GM21526 (cell line): Measurements from ENCODE around the gene FOXB1.

Source experiments
- ATAC-seq: cut with Tn5 transposase; IDR thresholded peaks from one replicate; pipeline ENCODE4 v1.9.1; 2021; ENCODE audit warnings: moderate library complexity; ENCODE audit not compliant: unreplicated experiment, low FRiP score

Gene FOXB1

GRCh38 chr15:59998305-59998949 lies 5.7 kb upstream of the FOXB1 start:
- no peak for ATAC-seq

- ATAC-seq, result no peak
Measured at GRCh38 chr15:59998950-59999611, 5.0 kb upstream of the FOXB1 start.

GRCh38 chr15:59999612-60000112 lies 4.4 kb upstream of the FOXB1 start:
- no peak for ATAC-seq

GRCh38 chr15:60000113-60000823 lies 3.8 kb upstream of the FOXB1 start:
- no peak for ATAC-seq

- no peak for ATAC-seq
Measured at GRCh38 chr15:60000824-60001609, 3.1 kb upstream of the FOXB1 start.

- no peak for ATAC-seq
Measured at GRCh38 chr15:60001610-60002527, 2.2 kb upstream of the FOXB1 start.

- no peak for ATAC-seq
Measured at GRCh38 chr15:60002528-60003218, 1.4 kb upstream of the FOXB1 start.

GRCh38 chr15:60003243-60004008 lies 685 bp upstream of the FOXB1 start:
- ATAC-seq, result no peak

GRCh38 chr15:60004846-60005351 lies 788 bp downstream of the FOXB1 start:
- no peak for ATAC-seq

DNA sequence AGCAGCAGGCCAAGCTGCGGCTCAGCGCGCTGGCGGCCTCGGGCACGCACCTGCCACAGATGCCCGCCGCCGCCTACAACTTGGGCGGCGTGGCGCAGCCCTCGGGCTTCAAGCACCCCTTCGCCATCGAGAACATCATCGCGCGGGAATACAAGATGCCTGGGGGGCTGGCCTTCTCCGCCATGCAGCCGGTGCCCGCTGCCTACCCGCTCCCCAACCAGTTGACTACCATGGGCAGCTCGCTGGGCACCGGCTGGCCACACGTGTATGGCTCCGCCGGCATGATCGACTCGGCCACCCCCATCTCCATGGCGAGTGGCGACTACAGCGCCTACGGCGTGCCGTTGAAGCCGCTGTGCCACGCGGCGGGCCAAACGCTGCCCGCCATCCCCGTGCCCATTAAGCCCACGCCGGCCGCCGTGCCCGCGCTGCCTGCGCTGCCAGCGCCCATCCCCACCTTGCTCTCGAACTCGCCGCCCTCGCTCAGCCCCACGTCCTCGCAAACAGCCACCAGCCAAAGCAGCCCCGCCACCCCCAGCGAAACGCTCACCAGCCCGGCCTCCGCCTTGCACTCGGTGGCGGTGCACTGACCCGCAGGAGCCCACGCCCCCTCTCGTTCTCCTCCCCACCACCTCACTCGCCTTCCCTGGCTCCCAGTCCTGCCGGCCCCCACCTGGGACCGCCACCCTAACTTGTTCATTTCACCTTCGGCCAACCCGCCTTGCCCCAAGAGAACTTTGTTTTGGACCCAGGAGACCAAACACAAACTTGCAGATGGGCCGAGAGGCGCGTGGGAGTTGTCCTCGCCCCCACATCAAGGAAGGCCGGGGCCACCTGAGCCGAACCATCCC lies 1.5 kb downstream of the FOXB1 start:
- ATAC-seq, result no peak

DNA sequence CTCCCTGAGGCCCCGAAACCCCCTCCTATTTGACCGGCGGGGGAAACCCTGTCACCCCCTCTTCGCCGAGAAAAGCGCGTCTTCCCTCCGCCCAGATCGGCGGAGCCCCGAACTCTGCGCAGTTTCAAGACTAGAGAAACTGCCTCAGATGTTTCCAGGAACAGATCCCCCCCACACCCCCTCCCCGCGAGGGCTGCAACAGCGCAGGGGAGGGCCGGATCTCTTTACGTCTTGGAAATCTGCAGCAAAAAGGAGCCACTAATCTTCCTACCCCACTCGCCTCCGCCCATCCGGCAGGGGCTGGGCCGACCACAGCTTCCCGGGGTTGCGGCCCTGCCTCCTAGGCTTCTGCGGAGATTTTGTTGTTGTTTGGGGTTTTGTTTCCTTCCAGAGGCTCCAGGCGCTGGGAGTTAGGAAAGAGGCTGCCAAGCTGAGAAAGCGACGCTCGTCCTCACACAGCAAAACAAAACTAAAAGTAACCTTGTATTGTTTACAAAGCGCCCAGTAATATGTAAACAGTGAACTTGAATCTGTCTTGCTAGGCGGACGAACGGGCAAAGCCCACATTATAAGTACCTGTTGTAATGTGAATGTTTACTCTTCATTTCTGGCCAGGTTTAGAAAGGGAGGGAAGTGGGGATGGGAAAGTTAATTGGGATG lies 2.2 kb downstream of the FOXB1 start:
- ATAC-seq, result no peak

GRCh38 chr15:60006873-60007272 lies 2.8 kb downstream of the FOXB1 start:
- ATAC-seq, result no peak

DNA sequence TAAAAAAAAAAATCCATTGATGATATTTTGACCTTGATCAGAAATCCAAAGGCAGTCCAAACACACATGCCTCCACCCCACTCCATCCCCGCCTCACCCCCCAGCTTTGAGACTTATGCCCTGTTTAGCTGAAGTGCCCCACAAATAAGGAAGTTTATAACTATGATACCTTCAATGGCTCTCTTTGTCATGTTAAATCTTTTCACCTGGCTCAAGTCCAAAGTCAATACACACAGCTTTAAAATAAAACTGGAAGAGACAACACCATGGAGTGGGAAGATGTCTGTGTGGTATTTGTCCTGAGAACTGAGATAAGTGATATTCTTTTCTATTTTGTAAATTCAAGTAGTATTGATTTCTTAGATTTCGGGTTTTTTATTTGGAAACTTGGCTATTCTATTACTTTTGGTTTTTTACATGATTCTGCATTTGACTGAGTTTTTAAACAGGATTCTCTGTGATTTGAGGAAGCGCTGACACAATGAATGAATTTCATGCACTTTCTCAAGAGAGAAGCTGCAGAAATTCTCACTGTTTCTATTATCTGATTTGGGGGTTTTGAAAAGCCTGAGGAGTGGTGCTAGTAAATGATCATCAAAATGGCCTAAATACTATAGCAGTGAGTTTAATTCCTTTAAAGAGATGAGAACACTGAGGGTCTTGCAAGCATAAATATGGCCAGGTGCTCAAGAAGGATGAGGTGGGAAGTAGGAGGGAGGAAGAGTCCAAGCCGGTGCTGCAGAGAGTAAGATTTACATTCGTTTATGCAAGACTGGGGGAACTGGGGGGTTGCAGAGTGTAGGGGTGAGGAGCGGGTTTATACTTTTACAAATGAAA lies 5.2 kb downstream of the FOXB1 start:
- no peak for ATAC-seq

GRCh38 chr15:60009980-60010732 lies 6.0 kb downstream of the FOXB1 start:
- no peak for ATAC-seq

DNA sequence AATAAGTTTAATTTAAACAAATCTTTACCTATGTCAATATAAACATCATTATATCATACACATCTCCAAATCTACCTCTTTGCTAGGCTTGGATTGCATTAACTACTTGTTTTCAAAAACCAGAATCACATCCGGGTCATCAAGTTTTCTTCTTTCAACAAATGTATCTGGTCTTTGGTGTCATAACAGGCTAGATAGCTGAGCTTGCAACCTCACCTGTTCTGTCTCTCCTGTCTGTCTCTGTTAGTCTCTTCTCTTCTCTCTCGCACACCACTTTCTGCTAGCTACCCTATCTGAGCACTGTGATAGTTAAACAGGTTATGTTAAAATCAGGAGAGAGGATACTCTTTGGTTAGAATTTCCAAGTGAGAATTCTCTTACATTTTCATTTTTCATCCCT lies 6.7 kb downstream of the FOXB1 start:
- ATAC-seq, result no peak
